Measurements from ENCODE around the gene HMX3. TPM values are rescaled to one million over a fixed set of nuclear protein-coding genes. Genes with fewer than 3 reads are reported as not detected.

The HMX3 gene
- total RNA-seq, 1 experiment from 2014 or later: not detected

DNA sequence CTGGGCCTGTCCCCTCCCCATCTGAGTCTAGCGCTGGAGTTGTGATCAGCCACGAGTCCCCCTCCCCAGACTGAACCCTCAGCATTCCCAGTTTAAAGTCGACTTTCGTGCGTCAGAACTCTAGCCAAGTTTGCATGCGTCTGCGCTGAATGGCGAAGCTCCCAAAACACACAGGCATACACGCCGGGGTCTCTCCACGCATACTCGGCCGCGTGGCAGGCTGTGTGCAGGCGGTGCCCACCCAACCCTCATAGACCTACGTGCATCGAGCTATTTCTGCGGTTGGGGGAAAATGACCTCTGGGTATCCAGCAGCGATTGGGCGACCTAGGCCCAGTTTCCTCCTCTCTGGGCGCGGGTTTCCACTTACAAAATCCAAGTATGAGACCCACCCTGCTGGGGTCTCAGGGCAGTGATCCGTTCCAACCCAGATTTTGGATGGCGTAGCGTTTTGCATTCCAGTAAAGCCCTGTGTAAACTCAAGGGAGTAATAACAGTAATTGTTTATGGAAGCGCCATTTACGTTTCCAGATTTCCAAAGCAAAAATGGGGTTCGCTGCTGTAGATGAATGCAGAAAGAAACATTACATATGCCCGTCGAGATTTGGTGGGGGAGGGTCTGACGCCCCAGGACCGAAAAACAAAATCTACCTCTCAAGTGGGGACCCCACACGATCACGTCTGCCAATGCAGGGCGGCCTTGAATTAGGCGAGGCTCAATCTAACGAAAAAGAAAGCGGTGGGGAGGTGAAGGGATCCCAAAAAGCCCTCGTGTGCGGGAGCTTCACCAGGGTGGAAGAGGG, 2.0 kb upstream of the HMX3 start:
- no peak overlapping the region for H2BK120ac ChIP-seq (ENCODE audit: low read depth, low read length, poor library complexity, severe bottlenecking)
- peaks cover 64% of the 10 kb centered on the region for H3K27me3 ChIP-seq (ENCODE audit: insufficient read depth, low read length)
- H4K20me1 ChIP-seq (ENCODE audit: control insufficient read depth, insufficient read depth, insufficient read length): no peaks in the 10 kb centered on the region
- no peak overlapping the region for H2AK5ac ChIP-seq (ENCODE audit: insufficient read length, low read length)
- no peak overlapping the region for H3K18ac ChIP-seq (ENCODE audit: insufficient read length, low read depth, low read length)
- no peak overlapping the region for H2BK15ac ChIP-seq (ENCODE audit: low read depth, low read length)
- no peak overlapping the region for H3K23ac ChIP-seq (ENCODE audit: insufficient read length, low read depth, low read length)
- H3K14ac ChIP-seq (ENCODE audit: insufficient read depth, low read length): no peak overlapping the region
- no peaks in the 10 kb centered on the region for H3K36me3 Mint-ChIP-seq (ENCODE audit: insufficient read depth in 1 of 3, low read depth in 3 of 3)
- peak overlapping the region; percentile 89 for H3K4me2 ChIP-seq (ENCODE audit: insufficient read depth, insufficient read length, low read length)
- H3K4me1 ChIP-seq (ENCODE audit: insufficient read depth, low read length): no peaks in the 10 kb centered on the region; the same call in 1 of the 2 replicates
- H2BK20ac ChIP-seq (ENCODE audit: low read depth, low read length, poor library complexity, severe bottlenecking): no peak overlapping the region
- H2AFZ ChIP-seq (ENCODE audit: low read length): no peak overlapping the region
- peak overlapping the region; percentile 55 to 84 for H3K4me3 Mint-ChIP-seq
- no peak for DNase-seq
- no peaks in the 10 kb centered on the region for H3K79me2 ChIP-seq (ENCODE audit: insufficient read depth, low read length)
- H4K8ac ChIP-seq (replicated peaks; ENCODE audit: insufficient read length, low read depth, low read length): no peak overlapping the region
- H3K79me1 ChIP-seq (ENCODE audit: insufficient read depth, low read depth, low read length, poor library complexity, severe bottlenecking): no peaks in the 10 kb centered on the region
- H4K5ac ChIP-seq (ENCODE audit: insufficient read length, low read depth, low read length): no peak overlapping the region
- no peak overlapping the region for H3T11ph ChIP-seq (ENCODE audit: low read length)
- H3K9me3 ChIP-seq (ENCODE audit: control insufficient read depth, low read depth, low read length): no peaks in the 10 kb centered on the region
- H3K4ac ChIP-seq (ENCODE audit: low read depth, low read length): no peak overlapping the region
- H3K23me2 ChIP-seq (ENCODE audit: insufficient read length, low read depth, low read length, poor library complexity, severe bottlenecking): peaks cover 30% of the 10 kb centered on the region
- no peak overlapping the region for H3K27ac ChIP-seq (ENCODE audit: insufficient read length, low read depth, low read length)
- no peak overlapping the region for H3K56ac ChIP-seq (ENCODE audit: insufficient read length, low read depth, low read length)
- peaks cover 98% of the 10 kb centered on the region for H3K27me3 Mint-ChIP-seq (ENCODE audit: low read depth)
- H3K27ac Mint-ChIP-seq: no peak overlapping the region
- H3K4me1 Mint-ChIP-seq: peaks cover 22 to 34% of the 10 kb centered on the region in 2 experiments
- peaks cover 2 to 3% of the 10 kb centered on the region in 2 experiments; a peak in 4 of 5 replicates for H3K9me3 Mint-ChIP-seq
- no peak overlapping the region for H3K9ac ChIP-seq (ENCODE audit: extremely low read depth, insufficient read length, low read length)
- H4K91ac ChIP-seq (ENCODE audit: insufficient read length, low read depth, low read length): no peak overlapping the region
- no peak overlapping the region for H2BK5ac ChIP-seq (ENCODE audit: insufficient read length, low read length)
- H2BK12ac ChIP-seq (ENCODE audit: insufficient read length, low read depth, low read length): no peak overlapping the region
- TF ChIP-seq, protein P1, sequence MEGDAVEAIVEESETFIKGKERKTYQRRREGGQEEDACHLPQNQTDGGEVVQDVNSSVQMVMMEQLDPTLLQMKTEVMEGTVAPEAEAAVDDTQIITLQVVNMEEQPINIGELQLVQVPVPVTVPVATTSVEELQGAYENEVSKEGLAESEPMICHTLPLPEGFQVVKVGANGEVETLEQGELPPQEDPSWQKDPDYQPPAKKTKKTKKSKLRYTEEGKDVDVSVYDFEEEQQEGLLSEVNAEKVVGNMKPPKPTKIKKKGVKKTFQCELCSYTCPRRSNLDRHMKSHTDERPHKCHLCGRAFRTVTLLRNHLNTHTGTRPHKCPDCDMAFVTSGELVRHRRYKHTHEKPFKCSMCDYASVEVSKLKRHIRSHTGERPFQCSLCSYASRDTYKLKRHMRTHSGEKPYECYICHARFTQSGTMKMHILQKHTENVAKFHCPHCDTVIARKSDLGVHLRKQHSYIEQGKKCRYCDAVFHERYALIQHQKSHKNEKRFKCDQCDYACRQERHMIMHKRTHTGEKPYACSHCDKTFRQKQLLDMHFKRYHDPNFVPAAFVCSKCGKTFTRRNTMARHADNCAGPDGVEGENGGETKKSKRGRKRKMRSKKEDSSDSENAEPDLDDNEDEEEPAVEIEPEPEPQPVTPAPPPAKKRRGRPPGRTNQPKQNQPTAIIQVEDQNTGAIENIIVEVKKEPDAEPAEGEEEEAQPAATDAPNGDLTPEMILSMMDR (conservative IDR thresholded peaks at IDR 0.05): no peak
- no CpG with 5 or more reads among the region's 40 CpGs for WGBS (ENCODE audit: extremely low coverage, insufficient read length, low lambda C conversion rate)
